OCI-LY1 (cell line): ENCODE measurements around the gene MAP3K19.

ENCODE experiments used
- EZH2 ChIP-seq: fragments of 200-600 bp; sonication (generic), shearing (Covaris generic); IDR thresholded peaks from 2 replicates; pipeline ENCODE4 v1.8.0; 2017; ENCODE audit warnings: borderline replicate concordance, mixed run types, mild to moderate bottlenecking, antibody characterized with exemption, low read length, moderate library complexity, mixed read lengths
- TF ChIP-seq, protein P1 (sequence below): fragments of 200-600 bp; sonication (generic), shearing (Covaris generic); IDR thresholded peaks from 2 replicates; pipeline ENCODE4 v1.5.1; 2017; ENCODE audit warnings: mild to moderate bottlenecking, antibody characterized with exemption, low read length, moderate library complexity, mixed read lengths

DNA sequence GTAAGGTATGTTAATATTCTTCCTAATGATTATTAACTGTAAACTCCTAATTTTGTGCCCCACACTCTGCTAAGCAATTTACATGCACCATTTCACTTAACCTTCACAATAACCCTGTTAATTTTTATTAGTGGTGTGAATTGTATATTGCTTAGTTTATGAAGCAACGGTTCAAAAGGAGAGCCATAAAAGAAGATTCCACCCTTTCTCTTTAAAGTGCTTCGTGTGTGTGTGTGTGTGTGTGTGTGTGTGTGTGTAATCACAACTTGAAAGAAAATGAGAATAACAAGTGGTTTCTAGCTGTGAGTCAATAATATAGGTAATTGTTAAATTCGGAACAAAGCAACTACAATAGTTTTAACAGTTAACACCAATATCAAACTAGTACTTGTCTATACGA is 68.0 kb downstream of the MAP3K19 start:
- TF ChIP-seq, protein P1, sequence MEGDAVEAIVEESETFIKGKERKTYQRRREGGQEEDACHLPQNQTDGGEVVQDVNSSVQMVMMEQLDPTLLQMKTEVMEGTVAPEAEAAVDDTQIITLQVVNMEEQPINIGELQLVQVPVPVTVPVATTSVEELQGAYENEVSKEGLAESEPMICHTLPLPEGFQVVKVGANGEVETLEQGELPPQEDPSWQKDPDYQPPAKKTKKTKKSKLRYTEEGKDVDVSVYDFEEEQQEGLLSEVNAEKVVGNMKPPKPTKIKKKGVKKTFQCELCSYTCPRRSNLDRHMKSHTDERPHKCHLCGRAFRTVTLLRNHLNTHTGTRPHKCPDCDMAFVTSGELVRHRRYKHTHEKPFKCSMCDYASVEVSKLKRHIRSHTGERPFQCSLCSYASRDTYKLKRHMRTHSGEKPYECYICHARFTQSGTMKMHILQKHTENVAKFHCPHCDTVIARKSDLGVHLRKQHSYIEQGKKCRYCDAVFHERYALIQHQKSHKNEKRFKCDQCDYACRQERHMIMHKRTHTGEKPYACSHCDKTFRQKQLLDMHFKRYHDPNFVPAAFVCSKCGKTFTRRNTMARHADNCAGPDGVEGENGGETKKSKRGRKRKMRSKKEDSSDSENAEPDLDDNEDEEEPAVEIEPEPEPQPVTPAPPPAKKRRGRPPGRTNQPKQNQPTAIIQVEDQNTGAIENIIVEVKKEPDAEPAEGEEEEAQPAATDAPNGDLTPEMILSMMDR, result no peak
- TF ChIP-seq EZH2, result no peak
